Uterus (tissue), 2 donors: ENCODE measurements around the gene ZDHHC6.
"Not testable (repeated sequence)": the region's sequence is repeated elsewhere in the genome, so short reads cannot be mapped to it uniquely, and the experiment has no call there.

ENCODE experiments used
- POLR2A ChIP-seq, 2 donors: fragments of 450-650 bp; IDR thresholded peaks; one replicate each; pipeline ENCODE4 v1.6.1; 2016; ENCODE audit warnings: antibody characterized with exemption in 2 of 2, mild to moderate bottlenecking in 1 of 2, moderate library complexity in 1 of 2
- TF ChIP-seq, protein P1 (sequence below), 4 experiments: fragments of 200-600 bp in 2 of 4; fragments of 450-650 bp in 2 of 4; sonication (generic) in 2 of 4; IDR thresholded peaks; one replicate each; pipeline ENCODE4 v1.5.1; 2016 to 2019; ENCODE audit warnings: antibody characterized with exemption in 4 of 4, mild to moderate bottlenecking in 2 of 4, moderate library complexity in 1 of 4

DNA sequence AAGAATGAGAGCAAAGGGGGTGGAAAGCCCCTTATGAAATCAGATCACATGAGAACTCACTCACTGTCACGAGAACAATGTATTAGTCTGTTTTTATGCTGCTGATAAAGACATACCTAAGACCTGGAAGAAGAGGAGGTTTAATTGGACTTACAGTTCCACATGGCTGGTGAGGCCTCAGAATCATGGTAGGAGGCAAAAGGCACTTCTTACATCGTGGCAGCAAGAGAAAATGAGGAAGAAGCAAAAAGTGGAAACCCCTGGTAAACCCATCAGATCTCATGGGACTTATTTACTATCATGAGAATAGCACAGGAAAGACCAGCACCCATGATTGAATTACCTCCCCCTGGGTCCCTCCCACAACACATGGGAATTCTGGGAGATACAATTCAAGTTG, 39.9 kb downstream of the ZDHHC6 start:
- TF ChIP-seq, protein P1, sequence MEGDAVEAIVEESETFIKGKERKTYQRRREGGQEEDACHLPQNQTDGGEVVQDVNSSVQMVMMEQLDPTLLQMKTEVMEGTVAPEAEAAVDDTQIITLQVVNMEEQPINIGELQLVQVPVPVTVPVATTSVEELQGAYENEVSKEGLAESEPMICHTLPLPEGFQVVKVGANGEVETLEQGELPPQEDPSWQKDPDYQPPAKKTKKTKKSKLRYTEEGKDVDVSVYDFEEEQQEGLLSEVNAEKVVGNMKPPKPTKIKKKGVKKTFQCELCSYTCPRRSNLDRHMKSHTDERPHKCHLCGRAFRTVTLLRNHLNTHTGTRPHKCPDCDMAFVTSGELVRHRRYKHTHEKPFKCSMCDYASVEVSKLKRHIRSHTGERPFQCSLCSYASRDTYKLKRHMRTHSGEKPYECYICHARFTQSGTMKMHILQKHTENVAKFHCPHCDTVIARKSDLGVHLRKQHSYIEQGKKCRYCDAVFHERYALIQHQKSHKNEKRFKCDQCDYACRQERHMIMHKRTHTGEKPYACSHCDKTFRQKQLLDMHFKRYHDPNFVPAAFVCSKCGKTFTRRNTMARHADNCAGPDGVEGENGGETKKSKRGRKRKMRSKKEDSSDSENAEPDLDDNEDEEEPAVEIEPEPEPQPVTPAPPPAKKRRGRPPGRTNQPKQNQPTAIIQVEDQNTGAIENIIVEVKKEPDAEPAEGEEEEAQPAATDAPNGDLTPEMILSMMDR (IDR thresholded peaks at IDR 0.05): not testable (repeated sequence)
- TF ChIP-seq POLR2A (IDR thresholded peaks at IDR 0.05): not testable (repeated sequence)
